Measurements from ENCODE around the gene FXN.

DNA sequence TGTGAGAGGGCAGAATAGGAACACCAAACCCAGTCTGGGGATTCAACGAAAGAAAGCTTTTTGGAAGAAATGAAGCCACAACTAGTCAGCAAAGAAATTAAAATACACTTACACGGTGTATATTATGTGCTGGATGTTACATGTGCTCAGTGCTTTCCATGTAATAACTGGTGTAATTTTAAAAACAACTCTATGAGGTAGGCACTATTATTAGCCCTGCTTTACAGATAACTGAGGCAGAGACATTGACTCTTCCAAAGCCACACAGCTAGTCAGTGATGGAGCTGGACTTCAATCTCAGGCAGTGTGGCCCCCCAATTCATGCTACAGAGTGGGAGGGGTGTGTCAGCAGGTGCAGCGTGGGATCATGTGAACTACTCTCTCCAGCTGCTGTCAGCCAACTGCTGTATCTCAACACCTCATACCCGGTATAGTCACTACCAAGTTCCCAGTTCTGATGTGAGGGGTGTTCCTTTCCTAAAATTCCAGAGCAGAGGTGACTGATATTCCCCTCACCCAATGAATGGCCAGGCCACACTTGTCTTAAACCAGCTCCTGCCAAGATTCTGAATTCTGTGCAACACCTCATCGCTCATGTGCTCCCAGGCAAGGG is 104.7 kb downstream of the FXN start:
- TF ChIP-seq CTCF (IDR thresholded peaks at IDR 0.05; ENCODE audit: insufficient read depth, low read length, poor library complexity, severe bottlenecking), result no peak
- no peak for TF ChIP-seq EZH2phosphoT487 (conservative IDR thresholded peaks at IDR 0.05; ENCODE audit: low read length)
